ENCODE measurements around the gene EBF4.
"Not testable (repeated sequence)": the region's sequence is repeated elsewhere in the genome, so short reads cannot be mapped to it uniquely, and the experiment has no call there.

EBF4 gene

DNA sequence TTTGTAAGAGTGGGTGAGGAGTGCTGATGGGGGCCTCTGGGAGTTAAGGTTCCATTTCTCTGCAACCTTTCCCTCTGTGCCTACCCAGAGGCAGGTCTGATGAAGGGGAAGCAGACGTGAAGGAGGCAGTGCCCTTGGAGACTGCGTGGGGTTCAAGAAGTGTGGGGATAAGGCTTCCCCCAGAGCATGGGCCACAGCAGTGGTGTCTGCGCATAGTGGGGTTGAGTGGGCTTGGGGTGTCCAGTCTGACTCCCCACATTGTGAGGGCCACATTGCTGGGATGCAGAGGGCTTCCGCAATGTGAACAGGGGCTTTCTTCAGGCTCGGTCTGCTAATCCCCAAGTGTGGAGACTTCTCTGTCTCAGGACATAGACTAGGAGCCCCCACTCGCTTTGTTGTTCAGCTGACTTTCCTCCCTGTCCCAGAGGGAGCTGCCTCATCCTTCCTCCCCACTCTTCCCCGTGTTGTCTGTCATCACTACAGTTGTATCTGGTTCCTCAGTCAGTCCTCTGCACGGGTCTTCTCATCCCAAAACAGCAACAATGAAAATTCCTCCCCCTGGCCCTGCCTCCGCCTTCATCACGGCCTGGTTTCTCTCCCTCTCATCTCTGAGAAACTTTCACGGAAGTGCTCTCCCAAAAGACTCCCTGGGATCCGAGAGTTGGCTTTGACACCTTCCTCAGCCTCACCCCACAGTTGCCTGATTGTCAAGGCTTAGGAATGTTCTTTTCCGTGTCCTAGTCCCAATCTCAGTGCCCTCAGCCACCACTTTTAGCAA, 2.8 kb downstream of the EBF4 start:
- Histone ChIP-seq H3K4me3 (ENCODE audit: low read depth, low read length) (no peak overlapping the region), H3K27ac (ENCODE audit: low read depth, low read length) (no peak overlapping the region), H4K8ac (ENCODE audit: low read depth, low read length) (no peak overlapping the region), H3K9me3 (ENCODE audit: insufficient read depth, low read depth, low read length) (peaks cover 11% of the 10 kb centered on the region), H3K4me1 (ENCODE audit: control insufficient read depth in 1 of 2, insufficient read depth in 2 of 2, low read length in 2 of 2) (peaks cover 7 to 10% of the 10 kb centered on the region in 2 experiments), H3K79me1 (ENCODE audit: low read length) (no peaks in the 10 kb centered on the region), H3K14ac (ENCODE audit: low read length) (no peak overlapping the region), H3K4ac (ENCODE audit: low read depth, low read length) (no peak overlapping the region), H3K18ac (ENCODE audit: low read length) (no peak overlapping the region), H3K4me2 (ENCODE audit: low read length) (no peak overlapping the region), H2BK5ac (ENCODE audit: low read depth, low read length, poor library complexity) (no peak overlapping the region), H3K23ac (ENCODE audit: low read length) (no peak overlapping the region), H2AFZ (ENCODE audit: insufficient read depth, low read length, poor library complexity) (no peak overlapping the region), H2BK120ac (ENCODE audit: insufficient read depth, low read length, poor library complexity) (no peak overlapping the region), H3K36me3 (ENCODE audit: control insufficient read depth in 1 of 2, insufficient read depth in 2 of 2, low read length in 2 of 2) (no peaks in the 10 kb centered on the region), H4K91ac (ENCODE audit: low read depth, low read length) (no peak overlapping the region), H3K79me2 (ENCODE audit: control insufficient read depth, insufficient read depth, low read length, poor library complexity) (no peaks in the 10 kb centered on the region), H3K9ac (ENCODE audit: low read length) (no peak overlapping the region), H3K27me3 (ENCODE audit: insufficient read depth, low read length) (peaks cover 49% of the 10 kb centered on the region), H4K12ac (ENCODE audit: low read depth, low read length) (no peak overlapping the region), H2AK5ac (ENCODE audit: low read length) (no peak overlapping the region), H2BK12ac (ENCODE audit: low read length) (no peak overlapping the region)
- DNase-seq, result no peak
- no CpG with 5 or more reads among the region's 13 CpGs for WGBS (ENCODE audit: extremely low coverage, insufficient coverage, insufficient read length)

DNA sequence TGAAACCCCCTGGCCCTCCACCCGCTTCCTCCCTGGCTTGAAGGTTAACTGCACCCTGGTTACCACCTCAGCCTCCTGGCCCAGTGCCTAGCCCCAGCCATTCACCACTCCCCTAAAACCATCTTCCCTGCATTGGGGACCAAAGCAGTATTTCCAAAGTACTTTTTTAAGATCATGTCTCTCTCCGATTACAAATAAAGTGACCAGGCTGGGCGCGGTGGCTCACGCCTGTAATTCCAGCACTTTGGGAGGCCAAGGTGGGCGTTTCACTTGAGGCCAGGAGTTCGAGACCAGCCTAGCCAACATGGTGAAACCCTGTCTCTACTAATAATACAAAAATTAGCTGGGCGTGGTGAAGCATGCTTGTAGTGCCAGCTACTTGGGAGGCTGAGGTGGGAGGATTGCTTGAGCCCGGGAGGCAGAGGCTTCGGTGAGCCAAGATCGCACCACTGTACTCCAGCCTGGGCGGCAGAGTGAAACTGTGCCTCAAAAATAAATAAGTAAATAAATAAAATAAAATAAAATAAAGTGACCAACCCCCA, 3.5 kb downstream of the EBF4 start:
- DNase-seq; H4K12ac ChIP-seq (ENCODE audit: low read depth, low read length); H2AFZ ChIP-seq (ENCODE audit: insufficient read depth, low read length, poor library complexity); H2BK5ac ChIP-seq (ENCODE audit: low read depth, low read length, poor library complexity); H3K14ac ChIP-seq (ENCODE audit: low read length); H2BK12ac ChIP-seq (ENCODE audit: low read length); H3K9ac ChIP-seq (ENCODE audit: low read length); H3K27ac ChIP-seq (ENCODE audit: low read depth, low read length); H3K36me3 ChIP-seq (ENCODE audit: control insufficient read depth in 1 of 2, insufficient read depth in 2 of 2, low read length in 2 of 2); H3K23ac ChIP-seq (ENCODE audit: low read length); H3K18ac ChIP-seq (ENCODE audit: low read length); H3K79me2 ChIP-seq (ENCODE audit: control insufficient read depth, insufficient read depth, low read length, poor library complexity); H4K8ac ChIP-seq (ENCODE audit: low read depth, low read length); H2AK5ac ChIP-seq (ENCODE audit: low read length); H3K4me2 ChIP-seq (ENCODE audit: low read length); H3K79me1 ChIP-seq (ENCODE audit: low read length); H2BK120ac ChIP-seq (ENCODE audit: insufficient read depth, low read length, poor library complexity); H3K4ac ChIP-seq (ENCODE audit: low read depth, low read length); H4K91ac ChIP-seq (ENCODE audit: low read depth, low read length); H3K4me3 ChIP-seq (ENCODE audit: low read depth, low read length): not testable (repeated sequence)
- Histone ChIP-seq H3K27me3 (ENCODE audit: insufficient read depth, low read length) (peaks cover 44% of the 10 kb centered on the region), H3K4me1 (ENCODE audit: control insufficient read depth in 1 of 2, insufficient read depth in 2 of 2, low read length in 2 of 2) (peaks cover 7 to 10% of the 10 kb centered on the region in 2 experiments), H3K9me3 (ENCODE audit: insufficient read depth, low read depth, low read length) (peaks cover 11% of the 10 kb centered on the region)
- WGBS (ENCODE audit: extremely low coverage, insufficient coverage, insufficient read length), result no CpG with 5 or more reads among the region's 12 CpGs

DNA sequence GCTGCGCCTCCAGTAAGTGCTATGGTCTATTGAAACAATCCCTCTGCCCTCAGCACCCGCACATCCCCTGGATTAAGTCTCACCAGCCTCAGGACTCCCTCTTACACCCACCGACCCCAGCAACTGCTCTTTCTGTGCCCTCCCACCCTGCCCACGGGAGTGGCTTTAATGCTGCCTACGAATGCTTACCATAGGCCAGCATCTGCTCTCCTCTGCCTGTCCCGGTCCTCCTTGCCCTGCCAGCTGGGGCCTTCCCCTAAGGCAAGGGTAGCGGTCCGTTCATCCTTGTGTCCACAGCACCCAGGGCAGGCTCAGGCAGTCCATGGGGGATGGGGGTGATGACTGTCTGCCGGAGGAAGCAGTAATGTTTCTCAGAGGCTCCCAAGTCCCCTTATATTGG, 4.1 kb downstream of the EBF4 start:
- no peak overlapping the region for H4K8ac ChIP-seq (ENCODE audit: low read depth, low read length)
- no peaks in the 10 kb centered on the region for H3K79me2 ChIP-seq (ENCODE audit: control insufficient read depth, insufficient read depth, low read length, poor library complexity)
- no peak overlapping the region for H2AFZ ChIP-seq (ENCODE audit: insufficient read depth, low read length, poor library complexity)
- H3K9me3 ChIP-seq (ENCODE audit: insufficient read depth, low read depth, low read length), result peaks cover 9% of the 10 kb centered on the region
- H2AK5ac ChIP-seq (ENCODE audit: low read length), result no peak overlapping the region
- no peak overlapping the region for H3K4me2 ChIP-seq (ENCODE audit: low read length)
- H2BK120ac ChIP-seq (ENCODE audit: insufficient read depth, low read length, poor library complexity), result no peak overlapping the region
- no CpG with 5 or more reads among the region's 9 CpGs for WGBS (ENCODE audit: extremely low coverage, insufficient coverage, insufficient read length)
- no peaks in the 10 kb centered on the region for H3K36me3 ChIP-seq (ENCODE audit: control insufficient read depth in 1 of 2, insufficient read depth in 2 of 2, low read length in 2 of 2)
- H2BK5ac ChIP-seq (ENCODE audit: low read depth, low read length, poor library complexity), result no peak overlapping the region
- H3K14ac ChIP-seq (ENCODE audit: low read length), result no peak overlapping the region
- H3K9ac ChIP-seq (ENCODE audit: low read length), result no peak overlapping the region
- H3K23ac ChIP-seq (ENCODE audit: low read length), result no peak overlapping the region
- H3K4me3 ChIP-seq (ENCODE audit: low read depth, low read length), result no peak overlapping the region
- no peak overlapping the region for H3K4ac ChIP-seq (ENCODE audit: low read depth, low read length)
- no peak overlapping the region for H3K18ac ChIP-seq (ENCODE audit: low read length)
- no peak overlapping the region for H2BK12ac ChIP-seq (ENCODE audit: low read length)
- no peak overlapping the region for H3K27ac ChIP-seq (ENCODE audit: low read depth, low read length)
- no peaks in the 10 kb centered on the region for H3K79me1 ChIP-seq (ENCODE audit: low read length)
- peaks cover 7 to 10% of the 10 kb centered on the region in 2 experiments for H3K4me1 ChIP-seq (ENCODE audit: control insufficient read depth in 1 of 2, insufficient read depth in 2 of 2, low read length in 2 of 2)
- H3K27me3 ChIP-seq (ENCODE audit: insufficient read depth, low read length), result peaks cover 40% of the 10 kb centered on the region
- no peak overlapping the region for H4K12ac ChIP-seq (ENCODE audit: low read depth, low read length)
- no peak for DNase-seq
- H4K91ac ChIP-seq (ENCODE audit: low read depth, low read length), result no peak overlapping the region

DNA sequence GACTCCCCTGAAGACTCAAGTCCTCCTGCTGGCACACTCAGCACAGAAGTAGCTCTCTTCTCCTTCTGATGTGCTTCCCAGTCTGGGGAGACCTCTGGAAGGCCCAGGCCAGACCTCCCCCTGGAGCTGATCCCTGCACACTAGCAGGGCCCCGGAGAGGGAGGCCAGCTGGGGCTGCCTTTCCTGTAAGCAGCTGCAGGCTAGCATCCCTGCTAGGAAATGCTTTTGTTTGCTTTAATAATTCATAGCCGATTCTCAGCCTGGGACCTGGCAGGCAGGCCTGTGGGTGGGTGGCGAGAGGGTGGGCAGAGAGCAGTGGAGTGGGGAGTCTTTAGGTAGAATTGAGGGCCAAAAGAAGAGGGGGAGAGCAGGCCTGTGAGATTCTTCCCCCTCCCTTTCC, 5.2 kb downstream of the EBF4 start:
- Histone ChIP-seq H3K27ac (ENCODE audit: low read depth, low read length) (no peak overlapping the region), H3K27me3 (ENCODE audit: insufficient read depth, low read length) (peaks cover 32% of the 10 kb centered on the region), H3K79me2 (ENCODE audit: control insufficient read depth, insufficient read depth, low read length, poor library complexity) (no peaks in the 10 kb centered on the region), H3K4me1 (ENCODE audit: control insufficient read depth in 1 of 2, insufficient read depth in 2 of 2, low read length in 2 of 2) (peaks cover 4 to 7% of the 10 kb centered on the region in 2 experiments), H2AFZ (ENCODE audit: insufficient read depth, low read length, poor library complexity) (no peak overlapping the region), H2AK5ac (ENCODE audit: low read length) (no peak overlapping the region), H2BK12ac (ENCODE audit: low read length) (no peak overlapping the region), H3K18ac (ENCODE audit: low read length) (no peak overlapping the region), H4K8ac (ENCODE audit: low read depth, low read length) (no peak overlapping the region), H3K23ac (ENCODE audit: low read length) (no peak overlapping the region), H3K14ac (ENCODE audit: low read length) (no peak overlapping the region), H3K79me1 (ENCODE audit: low read length) (no peaks in the 10 kb centered on the region), H3K9me3 (ENCODE audit: insufficient read depth, low read depth, low read length) (peaks cover 8% of the 10 kb centered on the region), H2BK120ac (ENCODE audit: insufficient read depth, low read length, poor library complexity) (no peak overlapping the region), H4K91ac (ENCODE audit: low read depth, low read length) (no peak overlapping the region), H3K9ac (ENCODE audit: low read length) (no peak overlapping the region), H3K36me3 (ENCODE audit: control insufficient read depth in 1 of 2, insufficient read depth in 2 of 2, low read length in 2 of 2) (no peaks in the 10 kb centered on the region), H2BK5ac (ENCODE audit: low read depth, low read length, poor library complexity) (no peak overlapping the region), H3K4ac (ENCODE audit: low read depth, low read length) (no peak overlapping the region), H3K4me3 (ENCODE audit: low read depth, low read length) (no peak overlapping the region), H3K4me2 (ENCODE audit: low read length) (no peak overlapping the region), H4K12ac (ENCODE audit: low read depth, low read length) (no peak overlapping the region)
- no peak for DNase-seq
- no CpG with 5 or more reads among the region's 3 CpGs for WGBS (ENCODE audit: extremely low coverage, insufficient coverage, insufficient read length)

Data from trophoblast cell (in vitro differentiated cells and primary cell).